OCI-LY1 (cell line): ENCODE results near the gene SKOR2.

Experiments used
- CTCF ChIP-seq: fragments of 200-600 bp; sonication (generic), shearing (Covaris generic); IDR thresholded peaks from 2 replicates; pipeline ENCODE4 v1.5.1; 2017; ENCODE audit warnings: mild to moderate bottlenecking, antibody characterized with exemption, low read length, moderate library complexity, mixed read lengths
- EZH2 ChIP-seq: fragments of 200-600 bp; sonication (generic), shearing (Covaris generic); IDR thresholded peaks from 2 replicates; pipeline ENCODE4 v1.8.0; 2017; ENCODE audit warnings: borderline replicate concordance, mixed run types, mild to moderate bottlenecking, antibody characterized with exemption, low read length, moderate library complexity, mixed read lengths

GRCh38 chr18:47283476-47283875, 32.0 kb upstream of the SKOR2 start:
- TF ChIP-seq CTCF (peak; percentile 70), EZH2 (no peak)
